ENCODE measurements around the gene GNPDA1. TPM values are rescaled to one million over a fixed set of nuclear protein-coding genes. Genes with fewer than 3 reads are reported as not detected.

The GNPDA1 gene
- total and polyA plus RNA-seq, 2 of the 4 experiments (the other 2 are of a cell fraction): 23.1 to 60.6 TPM

DNA sequence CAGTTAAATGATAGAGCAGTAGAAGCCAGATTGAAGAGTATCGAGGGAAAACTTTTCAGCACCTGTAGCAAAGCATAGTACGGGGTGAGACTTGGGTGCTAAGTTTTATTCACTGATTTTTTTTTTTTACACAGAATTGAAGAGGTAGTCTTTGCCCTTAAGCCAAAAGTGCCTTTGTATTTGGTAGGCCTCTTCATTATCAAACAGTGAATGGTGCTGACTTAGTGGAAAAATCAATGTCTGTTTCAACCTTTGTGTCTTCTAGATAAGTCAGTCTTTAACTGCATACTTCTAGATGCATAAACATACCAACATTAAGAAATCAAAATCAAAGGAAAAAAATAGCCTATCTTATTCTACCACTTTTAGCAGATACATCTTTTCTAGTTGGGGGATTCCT is 30.2 kb downstream of the GNPDA1 start:
- no peak overlapping the region for H3K27ac ChIP-seq (ENCODE audit: insufficient read depth, low read length)
- no peaks in the 10 kb centered on the region for H3K27me3 ChIP-seq (ENCODE audit: control insufficient read depth, insufficient read depth, low read length)
- H3K9me3 ChIP-seq (ENCODE audit: control insufficient read depth, insufficient read depth, low read length): no peaks in the 10 kb centered on the region
- H4K20me1 ChIP-seq (ENCODE audit: insufficient read depth, low read length): peaks cover 4% of the 10 kb centered on the region; the same call in 1 of the 2 replicates
- H2AK5ac ChIP-seq (ENCODE audit: low read depth, low read length): no peak overlapping the region
- no peak overlapping the region for H2AFZ ChIP-seq (replicated peaks; ENCODE audit: low read length, poor library complexity)
- dilution Hi-C loops (cut with HindIII; ENCODE audit: low sequenced_read_pairs, unreplicated experiment) (loop anchor here (25.0 kb wide), 1 partner anchor 155 kb away; no protein-coding TSS in a partner anchor), in situ Hi-C loops (cut with MboI; ENCODE audit: low sequenced_read_pairs) (no loop called here), intact Hi-C loops (cut with micrococcal nuclease) (no loop called here)
- no peak overlapping the region for H2BK5ac ChIP-seq (ENCODE audit: low read depth, low read length, poor library complexity, severe bottlenecking)
- H3K56ac ChIP-seq (ENCODE audit: extremely low read depth, insufficient read depth, low read length): no peak overlapping the region
- no peak overlapping the region for H3K9ac ChIP-seq (ENCODE audit: low read depth, low read length)
- no peak overlapping the region for H2BK15ac ChIP-seq (ENCODE audit: low read depth, low read length)
- H3K4ac ChIP-seq (ENCODE audit: low read depth, low read length): no peak overlapping the region
- no peak for DNase-seq
- H3K18ac ChIP-seq (ENCODE audit: low read depth, low read length): no peak overlapping the region
- H4K91ac ChIP-seq (ENCODE audit: insufficient read depth, low read depth, low read length): no peak overlapping the region
- ChIA-PET POLR2A (ENCODE audit: unreplicated experiment) (no interaction called here), CTCF (no interaction called here)
- no peak overlapping the region for H4K5ac ChIP-seq (ENCODE audit: low read depth, low read length)
- 0 out of 2 replicates have a peak, but pooled peaks cover 2% of the 10 kb centered on the region for H3K4me1 ChIP-seq (ENCODE audit: control insufficient read depth, insufficient read depth, low read length)
- no peak overlapping the region for H4K8ac ChIP-seq (ENCODE audit: low read depth in 2 of 2, low read length in 2 of 2)
- H3K4me2 ChIP-seq (ENCODE audit: low read depth, low read length): no peak overlapping the region
- H2BK20ac ChIP-seq (ENCODE audit: low read depth, low read length): no peak overlapping the region
- BruUV-seq (replicated peaks): no TSS peak
- peaks cover 53% of the 10 kb centered on the region for H3K36me3 ChIP-seq (ENCODE audit: control insufficient read depth, insufficient read depth, low read length)
- peaks cover 16 to 19% of the 10 kb centered on the region in 2 experiments; a peak in 3 of 4 replicates for H3K79me1 ChIP-seq (ENCODE audit: low read depth in 1 of 2, low read length in 2 of 2)
- TF ChIP-seq RFX5 (IDR thresholded peaks at IDR 0.05; ENCODE audit: low read depth, low read length) (no peak), MAFK (IDR thresholded peaks at IDR 0.05; ENCODE audit: low read depth, low read length) (no peak)
- H3K14ac ChIP-seq (replicated peaks; ENCODE audit: low read depth, low read length): no peak overlapping the region
- ATAC-seq (ENCODE audit: low read depth): no peak
- H3K4me3 ChIP-seq (ENCODE audit: insufficient read depth, low read depth, low read length): no peak overlapping the region
- no peaks in the 10 kb centered on the region; the same call in 1 of the 2 replicates for H3K9me1 ChIP-seq (ENCODE audit: insufficient read depth, low read length)
- WGBS, 2 experiments (ENCODE audit: extremely low coverage in 2 of 2, insufficient read length in 1 of 2): no CpG with 5 or more reads among the region's 2 CpGs
- H2BK120ac ChIP-seq (ENCODE audit: low read depth, low read length): no peak overlapping the region
- H3K23ac ChIP-seq (ENCODE audit: low read depth, low read length): no peak overlapping the region
- no peak overlapping the region for H2AK9ac ChIP-seq (replicated peaks; ENCODE audit: low read depth, low read length, poor library complexity)
